Measurements from ENCODE around the gene STK24.

STK24 gene

DNA sequence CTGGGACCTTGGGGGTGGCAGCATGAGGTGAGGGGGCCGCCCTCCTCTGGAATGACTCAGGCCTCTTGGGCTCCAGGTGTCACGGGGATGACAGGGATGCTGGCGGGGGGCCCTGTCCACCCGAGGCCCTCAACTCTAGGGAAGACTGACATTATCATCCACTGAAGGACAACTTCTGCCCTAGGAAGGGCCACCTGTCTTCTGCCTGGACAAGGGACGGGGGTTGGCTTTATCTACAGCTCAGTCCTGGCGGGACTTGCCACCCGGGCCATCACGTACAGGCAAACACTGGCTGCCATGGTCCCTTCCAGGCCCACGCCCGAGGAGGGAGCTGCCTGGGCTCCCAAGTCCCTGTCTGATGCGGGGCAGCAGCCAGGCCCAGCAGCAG lies 130.7 kb downstream of the STK24 start:
- no peak for DNase-seq

DNA sequence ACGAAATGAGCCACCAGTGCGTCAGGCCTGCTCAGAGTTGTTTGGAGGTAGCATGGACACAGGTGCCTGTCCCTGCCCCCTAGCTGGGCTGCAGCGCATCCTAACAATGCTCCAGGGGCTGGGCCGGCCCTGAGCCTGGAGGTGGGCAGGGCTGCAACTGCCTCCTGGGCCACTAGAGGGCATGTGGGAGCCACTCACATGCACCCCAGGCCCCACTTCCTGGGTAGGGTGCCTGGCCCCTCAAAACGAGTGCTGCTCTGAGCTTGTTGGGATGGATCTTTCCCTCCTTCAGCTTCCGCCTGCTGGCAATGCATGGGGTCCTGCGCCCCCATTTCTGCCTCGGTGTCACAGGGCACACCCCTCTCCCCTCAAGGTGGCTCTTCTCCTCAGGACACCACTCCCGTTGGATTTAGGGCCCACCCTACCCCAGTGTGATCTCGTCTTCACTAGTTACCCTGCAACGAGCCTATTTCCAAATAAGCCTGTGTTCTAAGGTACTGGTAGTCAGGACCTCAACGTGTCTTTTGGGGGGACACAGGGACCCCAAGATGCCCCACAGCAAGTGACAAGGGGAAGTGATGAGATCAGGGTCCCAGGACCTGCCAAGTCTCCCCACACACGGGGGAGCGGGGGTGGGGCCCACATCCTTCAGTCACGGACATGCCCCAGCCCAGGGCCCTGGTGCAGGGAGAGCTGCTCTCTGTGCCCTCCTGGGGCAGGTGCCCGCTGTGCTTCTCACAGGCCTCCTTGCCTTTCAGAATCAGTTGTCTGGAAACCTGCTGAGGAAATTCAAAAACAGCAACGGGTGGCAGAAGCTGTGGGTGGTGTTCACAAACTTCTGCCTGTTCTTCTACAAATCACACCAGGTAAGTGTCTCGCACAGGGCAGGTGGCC lies 131.3 kb downstream of the STK24 start:
- DNase-seq: peak; percentile 68

DNA sequence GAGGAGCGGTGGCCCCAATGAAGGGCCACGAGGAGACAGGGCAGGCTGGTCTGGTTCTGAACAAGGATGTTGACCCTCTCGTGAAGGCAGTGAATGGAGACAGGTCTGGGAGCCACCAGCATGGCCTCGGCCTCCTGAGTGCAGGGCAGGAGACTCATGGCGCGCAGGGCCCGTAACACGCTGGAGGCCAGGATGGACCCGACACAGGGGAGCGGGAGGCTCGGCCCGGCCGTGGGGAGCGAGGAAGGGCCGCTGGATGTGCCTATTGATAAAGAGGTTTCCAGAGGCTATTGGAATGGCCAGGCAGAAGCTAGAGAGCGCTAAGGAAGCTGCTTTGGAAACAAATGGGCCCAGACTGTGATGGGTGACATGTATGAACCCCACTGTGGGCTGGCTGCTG lies 132.5 kb downstream of the STK24 start:
- DNase-seq: no peak

DNA sequence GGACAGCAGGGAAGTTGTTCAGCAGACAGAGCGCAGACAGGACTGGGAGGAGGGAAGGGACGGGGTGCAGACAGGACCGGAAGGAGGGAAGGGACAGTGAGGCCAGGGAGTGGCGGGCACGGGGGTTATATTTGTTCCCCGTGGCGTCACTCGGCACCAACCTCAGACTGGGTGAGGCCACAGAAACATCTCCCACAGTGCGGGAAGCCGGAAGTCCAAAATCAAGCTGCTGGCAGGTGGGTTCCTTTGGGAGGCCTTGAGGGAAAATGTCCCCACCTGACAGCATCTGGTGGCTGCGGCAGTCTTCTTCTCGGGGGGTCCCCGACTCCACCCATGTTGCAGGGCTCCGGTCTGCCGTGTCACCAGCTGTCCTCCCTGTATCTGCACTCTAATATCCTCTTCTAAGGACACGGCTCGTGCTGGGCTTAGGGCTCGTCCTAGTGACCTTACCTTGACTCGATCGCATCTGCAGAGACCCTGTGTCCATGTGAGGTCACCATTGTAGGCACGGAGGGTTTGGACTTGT lies 133.0 kb downstream of the STK24 start:
- DNase-seq: no peak

DNA sequence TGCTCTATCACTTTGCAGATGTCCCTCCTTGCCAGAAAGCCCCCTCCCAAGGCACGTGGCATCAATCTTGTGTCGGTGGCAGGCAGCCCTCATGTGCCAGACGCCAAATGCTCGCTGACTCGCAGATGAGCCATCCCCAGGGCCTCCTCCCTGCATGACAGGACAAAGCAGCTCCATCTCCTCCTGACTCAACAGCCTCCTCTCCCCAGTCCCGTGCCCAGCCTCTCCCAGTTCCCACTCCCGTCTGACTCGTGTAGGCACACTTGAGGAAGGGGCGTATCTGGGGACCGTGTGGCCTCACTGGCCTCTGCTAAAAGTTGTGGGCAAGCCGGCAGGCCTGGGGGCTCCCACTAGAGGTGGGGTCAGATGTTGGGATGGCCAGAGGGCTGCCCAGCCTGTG lies 133.6 kb downstream of the STK24 start:
- DNase-seq: no peak

DNA sequence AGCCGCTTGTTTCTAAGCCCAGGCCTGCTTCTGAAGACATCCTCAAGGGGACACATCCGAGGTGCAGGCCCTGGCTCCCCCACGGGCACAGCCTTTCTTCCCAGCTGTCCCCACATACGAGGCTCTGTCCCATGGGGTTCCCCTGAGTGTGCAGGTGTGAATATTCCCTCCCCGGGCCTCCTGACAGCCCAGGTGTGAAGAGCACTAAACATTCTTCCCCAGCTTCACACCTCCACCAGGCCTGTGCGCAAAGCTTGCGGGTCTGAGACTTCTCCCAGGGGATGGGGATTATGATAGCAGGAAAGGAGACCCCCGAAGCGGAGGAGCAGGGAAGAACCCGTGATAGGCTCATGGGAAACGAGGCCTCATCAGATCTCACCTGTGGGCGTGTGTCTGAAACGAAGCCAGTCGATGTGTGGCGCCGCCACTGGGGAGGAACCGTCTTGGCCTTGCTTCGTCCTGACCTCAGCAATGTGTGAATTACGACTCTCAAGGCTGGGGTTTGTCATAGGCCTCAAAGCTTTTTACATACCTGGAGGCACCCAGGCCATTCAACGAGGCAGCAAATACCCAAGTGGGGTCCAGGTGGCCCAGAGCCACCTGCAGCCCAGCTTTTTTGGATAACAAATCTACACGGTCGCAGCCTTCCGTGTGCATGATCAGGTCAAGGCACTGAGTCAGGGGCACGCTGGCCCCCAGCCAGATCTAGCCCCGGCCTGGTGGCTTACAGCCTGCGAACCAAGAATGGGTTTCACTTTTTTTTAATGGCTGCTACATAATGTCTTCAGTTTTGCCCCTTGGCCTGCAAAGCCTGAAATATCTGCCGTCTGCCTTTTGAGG lies 134.3 kb downstream of the STK24 start:
- no peak for DNase-seq

DNA sequence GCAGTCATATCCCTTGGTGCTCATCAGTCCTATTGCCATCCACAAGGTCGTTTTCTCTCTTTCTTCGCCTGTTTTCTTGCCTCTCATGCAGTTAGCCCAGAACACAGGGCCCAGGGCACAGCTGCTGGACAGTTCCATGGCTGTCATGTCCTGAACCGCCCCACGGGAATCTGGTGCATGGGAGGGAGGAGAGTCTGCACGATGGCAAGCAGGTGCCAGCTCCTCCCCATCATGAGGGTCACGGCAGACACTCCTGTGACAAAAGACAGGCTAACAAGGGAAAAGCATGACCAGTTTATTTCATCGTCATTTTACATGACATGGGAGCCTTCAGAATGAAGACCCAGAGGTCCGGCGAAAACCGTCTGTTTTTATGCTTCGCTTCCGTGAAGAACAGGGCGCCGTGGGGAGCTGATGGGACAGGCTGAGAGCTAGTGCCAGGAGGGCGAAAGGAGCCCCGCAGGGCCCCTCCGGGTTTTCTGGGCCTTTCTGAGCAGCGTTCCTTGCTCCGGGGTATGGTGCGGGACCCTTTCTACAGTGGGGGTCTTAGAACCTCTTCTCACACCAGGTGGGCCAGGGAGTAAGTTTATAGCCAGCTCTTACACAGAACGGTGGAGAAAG lies 135.7 kb downstream of the STK24 start:
- DNase-seq: no peak

DNA sequence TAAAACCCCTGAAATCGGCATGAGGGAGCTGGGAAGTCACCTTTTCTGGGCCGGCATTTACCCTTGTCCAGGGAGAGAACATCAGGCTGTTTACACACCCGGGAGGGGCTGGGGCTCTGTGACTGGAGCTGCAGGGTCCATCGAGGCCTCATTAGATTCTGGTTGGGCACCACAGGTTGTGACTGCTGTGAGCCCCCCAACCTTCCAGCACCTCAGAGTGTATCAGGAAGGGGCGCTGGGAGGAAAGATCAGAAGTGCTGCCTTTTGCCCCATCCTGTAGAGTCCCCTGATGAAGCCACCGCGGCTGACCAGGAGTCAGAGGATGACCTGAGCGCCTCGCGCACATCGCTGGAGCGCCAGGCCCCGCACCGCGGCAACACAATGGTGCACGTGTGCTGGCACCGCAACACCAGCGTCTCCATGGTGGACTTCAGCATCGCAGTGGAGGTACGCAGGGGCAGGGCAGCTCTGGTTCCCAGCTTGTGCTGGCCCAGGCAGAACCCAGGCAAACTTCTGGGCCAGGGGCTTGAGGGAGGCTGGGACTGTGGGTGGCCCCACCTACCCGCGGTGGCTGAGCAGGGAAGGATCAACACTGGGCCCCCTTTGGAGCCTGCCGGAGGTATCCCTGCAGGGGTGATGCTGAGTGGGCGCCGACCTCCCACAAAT lies 136.4 kb downstream of the STK24 start:
- no peak for DNase-seq

DNA sequence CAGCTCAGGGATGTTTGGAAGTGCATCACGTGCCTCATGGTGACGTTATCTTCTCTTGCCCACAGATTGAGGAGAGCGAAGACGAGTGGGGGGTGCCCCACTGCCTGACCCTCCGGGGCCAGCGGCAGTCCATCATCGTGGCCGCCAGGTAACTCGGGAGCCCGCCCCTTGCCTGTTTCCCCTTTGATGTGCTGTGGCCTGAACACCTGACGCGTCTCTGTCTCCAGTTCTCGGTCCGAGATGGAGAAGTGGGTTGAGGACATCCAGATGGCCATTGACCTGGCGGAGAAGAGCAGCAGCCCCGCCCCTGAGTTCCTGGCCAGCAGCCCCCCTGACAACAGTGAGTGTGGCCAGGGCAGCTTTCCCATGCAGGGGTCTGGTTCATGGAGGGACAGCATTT lies 137.0 kb downstream of the STK24 start:
- DNase-seq: no peak

DNA sequence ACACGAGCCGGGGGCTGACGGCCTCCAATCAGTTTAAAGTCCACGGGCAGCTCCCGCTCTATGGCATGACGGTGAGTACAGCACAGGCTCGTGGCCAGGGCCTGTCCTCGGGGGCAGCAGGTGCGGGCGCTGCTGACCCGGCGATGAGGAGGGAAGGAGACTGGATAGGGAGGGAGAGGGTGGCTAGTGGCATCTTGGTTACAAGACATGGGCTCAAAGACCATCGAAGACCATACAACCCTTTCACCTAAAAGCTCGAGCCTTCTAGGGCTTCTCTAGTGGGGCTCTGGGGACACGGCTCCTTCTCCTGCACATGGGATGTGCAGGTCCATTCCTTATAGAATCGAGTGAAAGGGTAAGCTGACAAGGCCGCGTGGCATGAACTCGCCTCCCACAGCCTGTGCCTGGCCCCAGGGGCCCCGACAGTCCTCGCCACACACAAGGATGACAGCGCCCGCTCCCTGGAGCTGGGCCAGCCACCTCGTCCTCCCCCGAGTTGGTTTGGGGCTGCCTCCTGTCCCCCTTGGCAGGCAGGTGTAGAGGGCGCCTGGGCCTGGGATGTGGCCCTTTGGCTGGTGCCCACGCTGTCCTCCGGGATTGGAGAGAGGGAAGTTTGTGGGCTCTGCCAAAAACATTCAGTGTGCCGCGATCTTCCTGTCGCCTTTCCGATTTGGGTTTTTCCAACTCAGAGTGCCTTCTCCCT lies 137.6 kb downstream of the STK24 start:
- DNase-seq: no peak

DNA sequence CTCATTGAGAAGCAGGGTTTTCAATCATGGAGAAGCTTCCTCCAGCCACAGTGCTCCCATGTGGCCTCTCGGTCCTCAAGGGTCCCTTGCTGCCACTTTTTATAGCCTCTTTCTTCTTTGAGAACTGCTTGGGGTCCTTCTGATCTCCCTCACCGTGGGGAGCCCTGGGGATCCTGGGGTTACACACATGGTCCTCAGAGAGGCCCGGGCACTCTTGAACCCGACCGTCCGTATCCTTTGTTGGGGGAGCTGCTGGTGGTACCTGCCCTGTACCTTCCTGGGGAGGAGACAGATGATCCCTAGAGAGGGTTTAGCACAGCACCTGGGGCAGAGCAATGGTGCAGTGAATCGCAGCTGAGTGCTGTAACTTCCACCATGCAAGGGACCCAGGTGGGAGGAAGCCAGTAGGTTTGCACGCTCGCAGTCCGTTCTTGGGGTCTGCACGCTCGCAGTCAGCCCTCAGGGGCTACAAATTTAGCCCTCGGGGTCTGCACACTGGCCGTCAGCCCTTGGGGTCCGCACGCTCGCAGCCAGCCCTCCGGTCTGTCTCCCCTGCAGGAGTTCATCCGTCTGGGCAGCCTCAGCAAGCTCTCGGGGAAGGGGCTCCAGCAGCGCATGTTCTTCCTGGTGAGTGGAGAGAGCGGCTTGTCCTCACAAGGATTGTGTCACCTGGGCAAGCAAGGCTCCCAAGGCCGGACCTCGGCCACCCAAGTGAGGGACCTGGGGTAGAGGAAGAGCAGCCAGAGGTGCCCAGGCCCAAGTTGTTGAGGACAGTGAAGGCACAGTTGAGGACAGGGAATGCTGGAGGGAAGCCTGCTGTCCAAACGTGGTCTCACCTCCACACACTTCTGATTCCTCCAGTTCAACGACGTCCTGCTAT lies 138.4 kb downstream of the STK24 start:
- no peak for DNase-seq

DNA sequence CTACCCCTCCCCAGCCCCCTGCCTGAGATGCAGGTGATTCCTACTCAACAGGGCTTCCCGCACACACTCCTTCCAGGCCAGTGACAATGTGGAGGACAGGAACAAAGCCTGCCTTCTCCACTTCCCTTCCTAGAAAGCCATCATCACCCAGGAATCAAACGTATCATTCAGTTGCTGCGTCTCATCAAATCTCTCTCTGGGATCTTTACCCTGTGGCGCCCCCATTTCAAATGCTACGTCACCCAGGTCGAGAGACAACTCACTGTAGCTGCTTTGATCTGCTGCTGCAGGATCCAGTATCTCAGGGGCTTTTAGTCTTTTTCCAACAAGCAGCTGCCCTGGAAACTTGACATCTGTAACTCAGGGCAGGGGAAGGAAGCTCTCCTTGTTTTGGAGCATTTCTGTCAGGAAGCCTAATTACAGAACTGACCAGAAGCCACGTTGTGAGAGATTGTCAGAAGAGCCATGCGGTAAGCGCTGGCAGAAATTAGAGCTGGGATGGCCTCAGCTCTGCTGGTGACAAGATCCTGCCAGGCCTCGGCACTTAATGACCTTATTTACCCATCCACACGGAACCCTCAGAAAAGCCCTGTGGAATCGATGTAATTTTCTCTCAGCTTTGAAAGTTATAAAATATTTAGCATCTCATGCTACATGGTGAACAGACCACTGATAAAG lies 140.5 kb downstream of the STK24 start:
- DNase-seq: no peak

DNA sequence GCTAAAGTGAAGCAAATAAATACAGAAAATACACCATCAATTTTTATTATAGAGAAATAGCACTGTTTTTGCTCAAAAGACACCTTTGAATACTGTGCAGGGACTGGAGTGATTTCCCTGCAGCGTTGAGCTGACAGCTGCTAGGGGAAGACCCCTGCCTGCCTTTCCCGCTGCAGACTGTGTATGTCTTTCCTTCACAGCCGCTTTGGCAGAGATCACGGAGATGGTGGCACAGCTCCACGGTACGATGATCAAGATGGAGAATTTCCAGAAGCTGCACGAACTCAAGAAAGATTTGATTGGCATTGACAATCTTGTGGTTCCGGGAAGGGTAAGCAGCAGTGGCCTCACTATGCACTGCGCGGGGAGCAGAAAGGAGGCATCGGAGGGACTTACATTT lies 141.5 kb downstream of the STK24 start:
- DNase-seq: no peak

DNA sequence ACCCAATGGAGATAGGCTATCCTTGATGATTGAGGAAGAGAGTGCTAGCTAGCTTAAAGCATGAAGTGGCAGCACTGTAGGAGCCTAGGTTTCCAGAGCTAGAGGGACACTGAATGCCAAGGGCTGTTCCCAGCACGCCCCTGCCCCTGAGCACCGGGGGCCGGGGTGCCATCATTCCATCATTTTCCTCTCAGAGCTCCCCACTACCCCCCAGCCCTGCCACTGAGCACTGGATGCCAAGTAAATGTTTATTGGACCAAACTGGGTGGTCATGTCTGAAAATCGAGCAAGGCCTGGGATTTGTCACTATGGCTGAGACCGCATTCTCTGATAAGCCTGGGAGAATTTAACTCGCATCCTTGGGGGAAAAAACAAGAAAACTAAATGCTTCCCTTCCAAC lies 142.8 kb downstream of the STK24 start:
- DNase-seq: no peak

DNA sequence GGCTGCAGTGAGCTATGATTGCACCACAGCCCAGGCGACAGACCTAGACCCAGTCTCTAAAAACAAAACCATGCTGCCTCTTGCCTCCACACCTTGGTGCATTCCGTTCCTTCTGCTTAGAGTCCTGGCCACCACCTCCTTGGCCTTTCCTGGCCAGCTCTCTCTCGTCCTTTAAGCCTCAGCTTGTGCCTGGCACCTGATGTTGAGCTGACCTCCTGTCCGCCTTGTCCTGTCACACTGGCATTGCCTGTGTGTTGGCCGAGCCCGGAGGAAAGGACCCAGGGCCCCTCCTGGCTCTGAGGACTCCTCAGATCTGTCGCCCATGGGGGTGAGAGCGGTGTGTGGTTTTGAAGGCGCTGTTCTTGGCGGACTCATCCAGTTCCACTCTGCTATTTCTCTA lies 143.3 kb downstream of the STK24 start:
- no peak for DNase-seq

DNA sequence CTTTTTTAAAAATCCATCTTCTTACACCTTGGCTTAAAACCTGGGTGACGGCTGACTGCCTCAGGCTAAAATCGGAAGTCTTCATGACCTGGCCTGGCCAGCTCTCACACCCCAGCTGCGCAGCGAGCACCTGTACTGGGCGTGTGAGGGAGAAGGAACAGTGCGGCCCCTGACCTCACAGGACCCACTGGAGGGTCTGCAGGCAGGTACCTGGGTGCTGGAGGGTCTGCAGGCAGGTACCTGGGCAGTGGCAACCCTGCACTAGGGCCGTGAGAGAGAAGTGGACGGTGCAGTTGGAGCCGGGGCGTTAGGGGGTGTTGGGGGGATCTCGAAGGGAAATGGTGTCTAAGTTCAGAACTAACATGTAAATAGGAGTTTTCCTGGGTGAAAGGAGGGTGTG lies 144.3 kb downstream of the STK24 start:
- DNase-seq: no peak

DNA sequence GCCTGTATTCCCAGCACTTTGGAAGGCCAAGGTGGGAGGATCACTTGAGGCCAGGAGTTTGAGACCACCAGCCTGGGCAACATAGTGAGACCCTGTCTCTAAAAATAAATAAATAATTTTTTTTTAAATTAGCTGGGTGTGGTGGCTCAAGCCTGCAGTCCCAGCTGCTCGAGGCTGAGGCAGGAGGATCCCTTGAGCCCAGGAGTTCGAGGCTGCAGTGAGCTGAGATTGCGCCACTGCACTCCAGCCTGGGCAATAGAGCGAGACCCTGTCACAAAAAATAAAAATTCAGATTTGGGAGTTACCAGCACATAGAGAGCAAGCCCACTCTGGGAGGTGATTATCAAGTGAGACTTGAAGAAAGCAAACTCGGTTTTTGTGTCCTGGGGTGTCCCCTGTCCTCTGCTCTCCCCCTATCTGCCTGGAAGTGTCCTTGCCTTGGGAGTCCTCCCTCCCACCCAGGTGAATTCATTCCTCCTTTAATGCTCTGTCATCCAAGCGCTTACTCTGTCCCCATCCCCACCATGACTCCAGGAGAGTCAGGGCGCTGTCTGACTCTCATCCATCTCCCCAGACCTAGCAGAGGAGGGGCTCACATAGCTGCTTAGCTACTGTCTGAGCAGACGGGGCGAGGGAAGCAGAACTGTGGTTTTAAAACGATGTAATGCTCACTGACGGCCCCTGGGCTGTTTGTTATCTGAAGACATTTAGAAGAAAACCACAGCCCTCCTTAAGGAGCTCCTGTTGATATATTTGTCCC lies 146.8 kb downstream of the STK24 start:
- DNase-seq: no peak

DNA sequence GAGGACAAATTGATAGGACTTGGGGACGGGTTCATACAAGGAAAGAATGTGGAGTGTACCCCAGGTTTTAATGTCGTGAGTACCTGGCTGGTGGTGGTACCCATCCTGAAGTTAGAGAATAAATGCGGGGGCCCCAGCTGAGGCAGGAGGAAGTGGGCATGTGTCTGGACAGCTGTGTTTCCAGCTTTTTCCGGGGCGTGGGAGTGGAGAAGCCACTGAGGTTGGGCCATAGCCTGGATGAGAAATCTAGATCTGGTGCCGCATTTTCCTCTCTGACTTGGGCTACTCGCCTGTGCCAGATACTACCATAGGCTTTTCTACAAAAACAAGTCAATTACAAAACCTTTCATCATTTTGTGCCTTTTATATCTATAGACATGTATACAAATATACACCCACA lies 147.4 kb downstream of the STK24 start:
- DNase-seq: no peak

DNA sequence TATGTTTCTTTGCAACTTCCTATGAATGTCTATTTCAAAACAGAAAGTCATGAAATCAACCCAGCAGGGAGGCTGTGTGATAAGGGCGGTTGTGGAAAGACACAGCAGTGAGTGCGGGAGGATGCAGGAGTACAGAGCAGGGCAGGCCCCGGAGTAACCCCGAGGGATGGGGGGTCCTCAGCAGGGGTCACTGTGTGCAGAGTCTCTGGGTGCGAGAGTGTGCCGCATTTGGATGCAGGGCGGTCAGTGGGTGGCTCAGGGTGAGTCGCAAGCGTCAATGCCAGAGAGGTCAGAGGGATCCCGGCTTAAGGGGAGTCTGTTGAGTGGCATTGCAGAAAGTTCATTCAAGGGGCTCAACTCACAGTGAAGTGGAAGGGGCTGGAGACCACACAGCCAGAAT lies 147.8 kb downstream of the STK24 start:
- no peak for DNase-seq

All from activated effector memory CD4-positive, alpha-beta T cell treated with Interleukin-2 at 50 U/mL for 16 hours (primary cell).